ENCODE results near the gene CTNND2. TPM values are rescaled to one million over a fixed set of nuclear protein-coding genes. Genes with fewer than 3 reads are reported as not detected.

Gene CTNND2
- total RNA-seq, 2 experiments from 2014 or later, result 0.20 TPM; not detected in 1

DNA sequence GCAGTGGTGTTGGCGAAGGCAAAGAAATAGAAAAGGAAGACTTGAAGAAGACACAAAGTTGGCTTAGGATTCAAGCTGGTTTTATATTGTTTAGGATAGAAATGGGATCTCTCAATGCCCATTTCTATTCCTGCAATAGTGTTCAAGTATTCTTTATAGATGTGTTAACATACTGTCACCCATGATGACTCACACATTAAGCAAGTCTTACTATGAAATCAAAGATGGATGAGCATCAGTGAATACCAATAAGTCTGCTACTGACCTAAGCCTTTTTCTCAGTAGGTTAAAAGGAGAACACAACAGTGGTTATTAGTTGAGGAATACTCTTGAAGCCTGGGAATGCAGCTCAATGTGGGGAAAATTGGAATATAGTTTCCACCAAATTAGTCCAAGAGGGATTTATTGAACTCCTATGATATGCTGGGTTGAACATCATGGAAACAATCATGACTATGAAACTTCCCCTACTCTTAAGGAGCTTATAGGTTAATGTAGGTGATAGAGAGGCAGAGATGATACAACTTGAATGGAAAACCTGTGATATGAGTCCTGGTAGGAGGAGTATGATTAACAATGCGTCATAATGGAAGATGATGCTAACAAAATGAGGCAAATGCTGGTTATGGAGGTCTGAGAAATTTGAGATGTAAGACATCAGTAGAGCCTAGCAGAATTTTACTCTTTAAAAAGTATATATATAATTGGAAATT lies 726.1 kb downstream of the CTNND2 start:
- CTCF ChIA-PET, result no interaction called here

DNA sequence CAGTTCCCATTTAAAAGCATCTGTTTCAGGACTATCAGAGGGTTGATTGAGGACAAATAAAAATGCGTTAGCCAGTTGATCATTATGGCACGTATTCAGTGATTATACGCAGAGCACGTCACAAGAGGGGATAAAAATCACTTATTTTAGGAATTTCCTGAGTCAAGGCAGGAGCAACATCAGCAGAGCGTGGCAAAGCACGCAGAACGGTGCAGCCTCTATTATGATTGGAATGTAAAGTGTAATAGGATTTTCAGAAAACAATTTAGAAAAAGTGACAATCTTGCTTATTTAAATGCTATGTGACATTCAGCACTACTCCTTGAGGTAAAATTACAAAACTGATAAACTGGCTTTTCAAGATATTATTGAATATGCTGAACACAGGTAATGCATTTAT lies 729.7 kb downstream of the CTNND2 start:
- ATAC-seq (ENCODE audit: poor library complexity) (no peak), DNase-seq (no peak)
- ChIA-PET CTCF (no interaction called here), POLR2A (no interaction called here)
- Mint-ChIP-seq H3K4me1 (ENCODE audit: low read depth) (peaks cover 5% of the 10 kb centered on the region), H3K27me3 (peaks cover 20% of the 10 kb centered on the region), H3K4me3 (no peak overlapping the region), H3K27ac (no peak overlapping the region), H3K9me3 (no peaks in the 10 kb centered on the region), H3K36me3 (ENCODE audit: low read depth) (no peaks in the 10 kb centered on the region)
- H3K4me3 ChIP-seq (ENCODE audit: low read length), result no peak overlapping the region
- intact Hi-C loops (cut with DNase I, micrococcal nuclease), result no loop called here
- no peaks in the 10 kb centered on the region for H3K36me3 ChIP-seq (ENCODE audit: insufficient read depth, low read length)
- no peaks in the 10 kb centered on the region for H3K9me3 ChIP-seq (ENCODE audit: control insufficient read depth in 1 of 2, insufficient read depth in 1 of 2, low read length in 2 of 2)
- H3K4me1 ChIP-seq (ENCODE audit: insufficient read depth, low read length), result no peaks in the 10 kb centered on the region
- TF ChIP-seq, protein P1, sequence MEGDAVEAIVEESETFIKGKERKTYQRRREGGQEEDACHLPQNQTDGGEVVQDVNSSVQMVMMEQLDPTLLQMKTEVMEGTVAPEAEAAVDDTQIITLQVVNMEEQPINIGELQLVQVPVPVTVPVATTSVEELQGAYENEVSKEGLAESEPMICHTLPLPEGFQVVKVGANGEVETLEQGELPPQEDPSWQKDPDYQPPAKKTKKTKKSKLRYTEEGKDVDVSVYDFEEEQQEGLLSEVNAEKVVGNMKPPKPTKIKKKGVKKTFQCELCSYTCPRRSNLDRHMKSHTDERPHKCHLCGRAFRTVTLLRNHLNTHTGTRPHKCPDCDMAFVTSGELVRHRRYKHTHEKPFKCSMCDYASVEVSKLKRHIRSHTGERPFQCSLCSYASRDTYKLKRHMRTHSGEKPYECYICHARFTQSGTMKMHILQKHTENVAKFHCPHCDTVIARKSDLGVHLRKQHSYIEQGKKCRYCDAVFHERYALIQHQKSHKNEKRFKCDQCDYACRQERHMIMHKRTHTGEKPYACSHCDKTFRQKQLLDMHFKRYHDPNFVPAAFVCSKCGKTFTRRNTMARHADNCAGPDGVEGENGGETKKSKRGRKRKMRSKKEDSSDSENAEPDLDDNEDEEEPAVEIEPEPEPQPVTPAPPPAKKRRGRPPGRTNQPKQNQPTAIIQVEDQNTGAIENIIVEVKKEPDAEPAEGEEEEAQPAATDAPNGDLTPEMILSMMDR (IDR thresholded peaks at IDR 0.05), result no peak
- no peaks in the 10 kb centered on the region for H3K27me3 ChIP-seq (ENCODE audit: control insufficient read depth in 1 of 2, insufficient read depth in 2 of 2, low read length in 2 of 2)
- H3K27ac ChIP-seq (ENCODE audit: low read depth in 1 of 2, low read length in 2 of 2), result no peak overlapping the region

More for the DNA sequence above, 726.1 kb downstream of the CTNND2 start:
- Histone ChIP-seq H3K9me3 (ENCODE audit: control insufficient read depth in 1 of 2, insufficient read depth in 1 of 2, low read length in 2 of 2) (peaks cover 0 to 3% of the 10 kb centered on the region in 2 experiments), H3K27ac (ENCODE audit: low read depth in 1 of 2, low read length in 2 of 2) (no peak overlapping the region), H3K4me1 (ENCODE audit: insufficient read depth, low read length) (no peaks in the 10 kb centered on the region), H3K27me3 (ENCODE audit: control insufficient read depth in 1 of 2, insufficient read depth in 2 of 2, low read length in 2 of 2) (no peaks in the 10 kb centered on the region), H3K4me3 (ENCODE audit: low read length) (no peak overlapping the region), H3K36me3 (ENCODE audit: insufficient read depth, low read length) (no peaks in the 10 kb centered on the region)
- Mint-ChIP-seq H3K27me3 (peaks cover 20% of the 10 kb centered on the region), H3K4me3 (no peak overlapping the region), H3K27ac (no peak overlapping the region), H3K9me3 (no peaks in the 10 kb centered on the region), H3K4me1 (ENCODE audit: low read depth) (no peaks in the 10 kb centered on the region), H3K36me3 (ENCODE audit: low read depth) (no peaks in the 10 kb centered on the region)
- intact Hi-C loops (cut with DNase I, micrococcal nuclease), result no loop called here
- TF ChIP-seq, protein P1 (IDR thresholded peaks at IDR 0.05), result no peak
- DNase-seq, result no peak
- ATAC-seq (ENCODE audit: poor library complexity), result no peak
- POLR2A ChIA-PET, result no interaction called here

DNA sequence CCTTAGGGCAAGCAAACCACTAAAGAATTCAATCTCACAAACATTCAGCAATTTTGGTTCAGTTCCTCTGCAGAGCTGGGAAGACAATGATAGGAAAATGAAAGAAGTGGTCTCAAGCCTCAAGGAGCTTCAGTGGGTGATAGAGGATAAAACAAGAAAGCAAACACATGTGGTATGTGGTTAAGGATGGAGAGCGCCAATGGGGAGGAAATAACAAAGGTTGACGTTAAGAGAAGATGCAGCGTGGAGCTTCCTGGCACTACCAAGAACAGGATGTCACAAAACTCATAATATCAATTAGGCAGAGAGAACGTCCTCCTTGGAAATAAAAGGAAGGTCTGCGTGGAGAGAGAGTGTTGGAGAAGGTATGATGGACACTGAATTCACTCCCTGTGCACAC lies 731.8 kb downstream of the CTNND2 start:
- Mint-ChIP-seq H3K4me1 (ENCODE audit: low read depth) (peaks cover 5% of the 10 kb centered on the region), H3K36me3 (ENCODE audit: low read depth) (no peaks in the 10 kb centered on the region), H3K27ac (no peak overlapping the region), H3K4me3 (no peak overlapping the region), H3K27me3 (peaks cover 13% of the 10 kb centered on the region), H3K9me3 (no peaks in the 10 kb centered on the region)
- no peak overlapping the region for H3K4me3 ChIP-seq (ENCODE audit: low read length)
- H3K36me3 ChIP-seq (ENCODE audit: insufficient read depth, low read length), result no peaks in the 10 kb centered on the region
- TF ChIP-seq, protein P1 (IDR thresholded peaks at IDR 0.05), result no peak
- CTCF ChIA-PET, result no interaction called here
- POLR2A ChIA-PET, result no interaction called here
- DNase-seq, result no peak
- no peaks in the 10 kb centered on the region for H3K27me3 ChIP-seq (ENCODE audit: control insufficient read depth in 1 of 2, insufficient read depth in 2 of 2, low read length in 2 of 2)
- H3K27ac ChIP-seq (ENCODE audit: low read depth in 1 of 2, low read length in 2 of 2), result no peak overlapping the region
- ATAC-seq (ENCODE audit: poor library complexity), result no peak
- no peaks in the 10 kb centered on the region for H3K4me1 ChIP-seq (ENCODE audit: insufficient read depth, low read length)
- intact Hi-C loops (cut with DNase I, micrococcal nuclease), result no loop called here
- H3K9me3 ChIP-seq (ENCODE audit: control insufficient read depth in 1 of 2, insufficient read depth in 1 of 2, low read length in 2 of 2), result no peaks in the 10 kb centered on the region

All from CD4-positive, alpha-beta T cell (primary cell).